Gastrocnemius medialis (tissue), 4 donors: ENCODE results near the gene C1orf116.

ENCODE experiments used
- POLR2A ChIP-seq, 2 donors: fragments of 450-650 bp; IDR thresholded peaks; one replicate each; pipeline ENCODE4 v1.6.1; 2017; ENCODE audit warnings: antibody characterized with exemption in 2 of 2, mild to moderate bottlenecking in 2 of 2, moderate library complexity in 2 of 2
- TF ChIP-seq, protein P1 (sequence below), 5 experiments: fragments of 450-650 bp in 3 of 5; fragments of 200-600 bp in 2 of 5; sonication (generic) in 2 of 5; IDR thresholded peaks in 4 of 5; conservative IDR thresholded peaks in 1 of 5; 1 replicate in 4 of 5; 2 replicates in 1 of 5; pipeline ENCODE4 v1.5.1; 2016 to 2019; ENCODE audit warnings: antibody characterized with exemption in 5 of 5, mild to moderate bottlenecking in 3 of 5, moderate library complexity in 3 of 5

GRCh38 chr1:207022996-207023679, 9.4 kb downstream of the C1orf116 start:
- TF ChIP-seq, protein P1, sequence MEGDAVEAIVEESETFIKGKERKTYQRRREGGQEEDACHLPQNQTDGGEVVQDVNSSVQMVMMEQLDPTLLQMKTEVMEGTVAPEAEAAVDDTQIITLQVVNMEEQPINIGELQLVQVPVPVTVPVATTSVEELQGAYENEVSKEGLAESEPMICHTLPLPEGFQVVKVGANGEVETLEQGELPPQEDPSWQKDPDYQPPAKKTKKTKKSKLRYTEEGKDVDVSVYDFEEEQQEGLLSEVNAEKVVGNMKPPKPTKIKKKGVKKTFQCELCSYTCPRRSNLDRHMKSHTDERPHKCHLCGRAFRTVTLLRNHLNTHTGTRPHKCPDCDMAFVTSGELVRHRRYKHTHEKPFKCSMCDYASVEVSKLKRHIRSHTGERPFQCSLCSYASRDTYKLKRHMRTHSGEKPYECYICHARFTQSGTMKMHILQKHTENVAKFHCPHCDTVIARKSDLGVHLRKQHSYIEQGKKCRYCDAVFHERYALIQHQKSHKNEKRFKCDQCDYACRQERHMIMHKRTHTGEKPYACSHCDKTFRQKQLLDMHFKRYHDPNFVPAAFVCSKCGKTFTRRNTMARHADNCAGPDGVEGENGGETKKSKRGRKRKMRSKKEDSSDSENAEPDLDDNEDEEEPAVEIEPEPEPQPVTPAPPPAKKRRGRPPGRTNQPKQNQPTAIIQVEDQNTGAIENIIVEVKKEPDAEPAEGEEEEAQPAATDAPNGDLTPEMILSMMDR (IDR thresholded peaks at IDR 0.05 in 4 of 5, conservative IDR thresholded peaks at IDR 0.05 in 1 of 5) = no peak
- no peak for TF ChIP-seq POLR2A (IDR thresholded peaks at IDR 0.05)
